Tibial nerve (tissue), 4 donors: ENCODE results near the gene ANKRD23. TPM values are rescaled to one million over a fixed set of nuclear protein-coding genes. Genes with fewer than 3 reads are reported as not detected.
A peak's percentile ranks its signal among the peaks of the same experiment; 100 is the strongest.

Experiments used
- DNase-seq, 2 donors: peaks; one replicate each; pipeline ENCODE4 v3.0.0-alpha.2; 2019; ENCODE audit warnings: low spot score in 2 of 2
- H3K27ac ChIP-seq, 4 donors: fragments of 200-600 bp; sonication (generic) in 3 of 4; one replicate each; pipeline ENCODE4 v1.5.1; 2017 to 2019; ENCODE audit warnings: mild to moderate bottlenecking in 1 of 4
- H3K27me3 ChIP-seq, 2 donors: fragments of 200-600 bp; sonication (generic) in 1 of 2; one replicate each; pipeline versions ENCODE4 v1.5.1 to v1.6.0; 2017 to 2019
- H3K36me3 ChIP-seq, 3 donors: fragments of 200-600 bp; sonication (generic); one replicate each; pipeline ENCODE4 v1.5.1; 2018 to 2019
- H3K4me1 ChIP-seq, 4 donors: fragments of 200-600 bp; sonication (generic) in 3 of 4; one replicate each; pipeline ENCODE4 v1.5.1; 2017 to 2019
- H3K4me3 ChIP-seq, 4 donors: fragments of 200-600 bp; sonication (generic) in 3 of 4; one replicate each; pipeline ENCODE4 v1.5.1; 2017 to 2019; ENCODE audit warnings: mild to moderate bottlenecking in 1 of 4, moderate library complexity in 1 of 4
- H3K9me3 ChIP-seq, 4 donors: fragments of 200-600 bp; sonication (generic) in 3 of 4; one replicate each; pipeline ENCODE4 v1.5.1; 2017 to 2019
- CTCF ChIP-seq, 5 experiments: fragments of 200-600 bp in 3 of 5; fragments of 450-650 bp in 2 of 5; sonication (generic) in 3 of 5; IDR thresholded peaks; one replicate each; pipeline ENCODE4 v1.5.1; 2016 to 2019; ENCODE audit warnings: antibody characterized with exemption in 5 of 5, mild to moderate bottlenecking in 3 of 5, moderate library complexity in 2 of 5
- EP300 ChIP-seq, 2 donors: sonication (generic); formaldehyde crosslinking; IDR thresholded peaks; one replicate each; pipeline ENCODE4 v1.6.1; 2017; ENCODE audit warnings: antibody characterized with exemption in 2 of 2, mild to moderate bottlenecking in 1 of 2
- POLR2A ChIP-seq, 2 donors: fragments of 450-650 bp; IDR thresholded peaks; one replicate each; pipeline ENCODE4 v1.6.1; 2017; ENCODE audit warnings: antibody characterized with exemption in 2 of 2, mild to moderate bottlenecking in 2 of 2, moderate library complexity in 2 of 2
- WGBS, 2 donors: methylation state at CpG; one replicate each; pipeline ENCODE4 v1.1.5; 2018; 5-methylcytosine and 5-hydroxymethylcytosine counted together
- total RNA-seq, 4 donors: library from RNA; depleted of rRNA; stranded (reverse); fragments of >200 nt; gene quantifications; one replicate each; pipeline ENCODE4 v1.1.0, GENCODE V29; 2016

ANKRD23 gene
- total RNA-seq, 4 donors from 2014 or later = 6.1 to 23.1 (median 11.2) TPM

- Histone ChIP-seq H3K27ac (no peak overlapping the region), H3K4me3 (no peak overlapping the region), H3K27me3 (no peaks in the 10 kb centered on the region), H3K4me1 (peaks cover 0 to 19% (median 2%) of the 10 kb centered on the region in 4 donors), H3K36me3 (peaks cover 0 to 39% (median 6%) of the 10 kb centered on the region in 3 donors), H3K9me3 (no peaks in the 10 kb centered on the region)
- 58 to 78% methylated on average over 7 of the region's 7 CpGs for WGBS, 2 donors
- no peak for DNase-seq
- TF ChIP-seq EP300 (IDR thresholded peaks at IDR 0.05) (no peak), POLR2A (IDR thresholded peaks at IDR 0.05) (no peak), CTCF (IDR thresholded peaks at IDR 0.05) (no peak)
These were observed 41.1 kb downstream of the ANKRD23 start for GRCh38 chr2:96802721-96803120.

- Histone ChIP-seq H3K4me3 (no peak overlapping the region), H3K27ac (peak overlapping the region in 2 of 4 donors; percentile 9 to 34), H3K36me3 (peaks cover 0 to 46% (median 6%) of the 10 kb centered on the region in 3 donors), H3K9me3 (no peaks in the 10 kb centered on the region), H3K4me1 (peaks cover 0 to 19% (median 2%) of the 10 kb centered on the region in 4 donors), H3K27me3 (no peaks in the 10 kb centered on the region)
- 46 to 55% methylated on average over 10 of the region's 10 CpGs for WGBS, 2 donors
- DNase-seq = no peak
- TF ChIP-seq EP300 (IDR thresholded peaks at IDR 0.05) (no peak), POLR2A (IDR thresholded peaks at IDR 0.05) (no peak), CTCF (IDR thresholded peaks at IDR 0.05) (no peak)
These were observed 41.8 kb downstream of the ANKRD23 start for GRCh38 chr2:96801786-96802595.

GRCh38 chr2:96801005-96801785 is 42.6 kb downstream of the ANKRD23 start:
- 46 to 50% methylated on average over 15 of the region's 15 CpGs for WGBS, 2 donors
- DNase-seq = peak; percentile 40 to 63
- H3K9me3 ChIP-seq = no peaks in the 10 kb centered on the region
- TF ChIP-seq EP300 (IDR thresholded peaks at IDR 0.05) (no peak), CTCF (IDR thresholded peaks at IDR 0.05) (peak; percentile 77 to 87 (median 82))
- no peaks in the 10 kb centered on the region for H3K27me3 ChIP-seq
- H3K36me3 ChIP-seq = peaks cover 0 to 52% (median 6%) of the 10 kb centered on the region in 3 donors
- peak overlapping the region in 2 of 4 donors; percentile 9 to 34 for H3K27ac ChIP-seq
- no peak overlapping the region for H3K4me3 ChIP-seq
- peaks cover 0 to 14% (median 2%) of the 10 kb centered on the region in 4 donors for H3K4me1 ChIP-seq

- DNase-seq = no peak
- Histone ChIP-seq H3K36me3 (peaks cover 0 to 52% (median 6%) of the 10 kb centered on the region in 3 donors), H3K4me1 (peaks cover 0 to 11% (median 0%) of the 10 kb centered on the region in 4 donors), H3K9me3 (no peaks in the 10 kb centered on the region), H3K27ac (peak overlapping the region in 1 of 4 donors; percentile 9), H3K27me3 (no peaks in the 10 kb centered on the region), H3K4me3 (no peak overlapping the region)
- 86 to 91% methylated on average over 21 to 24 of the region's 27 CpGs for WGBS, 2 donors
- TF ChIP-seq POLR2A (IDR thresholded peaks at IDR 0.05) = no peak
- TF ChIP-seq EP300 (IDR thresholded peaks at IDR 0.05) = no peak
- TF ChIP-seq CTCF (IDR thresholded peaks at IDR 0.05) = no peak
These were observed 43.5 kb downstream of the ANKRD23 start for GRCh38 chr2:96800061-96801004.
